C4-2B (cell line): ENCODE data around the gene MANEAL.

Experiments used
- ZFX ChIP-seq: fragments of 450-650 bp; IDR thresholded peaks from 2 replicates; pipeline ENCODE4 v1.6.1; 2017
- TF ChIP-seq, protein P1 (sequence below): fragments of 450-650 bp; conservative IDR thresholded peaks from 2 replicates; pipeline ENCODE4 v1.5.1; 2017; ENCODE audit warnings: mild to moderate bottlenecking

DNA sequence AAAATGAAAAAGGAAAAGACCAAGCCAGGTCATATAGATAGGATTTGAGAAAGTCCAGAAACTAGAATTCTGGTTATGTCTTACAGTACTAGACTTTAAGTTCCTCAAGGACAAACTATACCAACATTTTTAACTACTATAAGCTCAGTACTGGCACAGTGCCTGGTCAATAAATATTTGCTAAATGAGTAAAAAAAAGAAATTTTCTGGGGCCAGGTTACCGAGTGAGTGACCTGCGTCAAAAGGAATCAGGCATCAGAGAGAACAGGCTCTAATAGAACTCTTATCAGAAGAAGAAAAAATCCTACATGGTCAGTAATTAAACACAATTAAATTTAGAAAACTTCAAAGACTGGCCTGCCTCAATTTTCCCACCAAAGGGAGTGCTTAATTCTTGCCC is 38.2 kb downstream of the MANEAL start:
- TF ChIP-seq, protein P1, sequence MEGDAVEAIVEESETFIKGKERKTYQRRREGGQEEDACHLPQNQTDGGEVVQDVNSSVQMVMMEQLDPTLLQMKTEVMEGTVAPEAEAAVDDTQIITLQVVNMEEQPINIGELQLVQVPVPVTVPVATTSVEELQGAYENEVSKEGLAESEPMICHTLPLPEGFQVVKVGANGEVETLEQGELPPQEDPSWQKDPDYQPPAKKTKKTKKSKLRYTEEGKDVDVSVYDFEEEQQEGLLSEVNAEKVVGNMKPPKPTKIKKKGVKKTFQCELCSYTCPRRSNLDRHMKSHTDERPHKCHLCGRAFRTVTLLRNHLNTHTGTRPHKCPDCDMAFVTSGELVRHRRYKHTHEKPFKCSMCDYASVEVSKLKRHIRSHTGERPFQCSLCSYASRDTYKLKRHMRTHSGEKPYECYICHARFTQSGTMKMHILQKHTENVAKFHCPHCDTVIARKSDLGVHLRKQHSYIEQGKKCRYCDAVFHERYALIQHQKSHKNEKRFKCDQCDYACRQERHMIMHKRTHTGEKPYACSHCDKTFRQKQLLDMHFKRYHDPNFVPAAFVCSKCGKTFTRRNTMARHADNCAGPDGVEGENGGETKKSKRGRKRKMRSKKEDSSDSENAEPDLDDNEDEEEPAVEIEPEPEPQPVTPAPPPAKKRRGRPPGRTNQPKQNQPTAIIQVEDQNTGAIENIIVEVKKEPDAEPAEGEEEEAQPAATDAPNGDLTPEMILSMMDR = no peak
- TF ChIP-seq ZFX = no peak
